Activated T-cell treated with anti-CD3 and anti-CD28 coated beads, Interleukin-2, amount 50 U/mL, for 24 hours (primary cell): ENCODE measurements around the gene HMCES.
"Not testable (repeated sequence)": the region's sequence is repeated elsewhere in the genome, so short reads cannot be mapped to it uniquely, and the experiment has no call there.

Source experiments
- DNase-seq: peaks from one replicate; pipeline ENCODE4 v3.0.0-alpha.2; 2020
- H3K27ac Mint-ChIP-seq: 2 replicates; pipeline ENCODE4 v1.8.0; 2020; ENCODE audit warnings: mild to moderate bottlenecking, mixed read lengths
- H3K27me3 Mint-ChIP-seq: 2 replicates; pipeline ENCODE4 v1.8.0; 2020; ENCODE audit warnings: mixed read lengths
- H3K36me3 Mint-ChIP-seq: 2 replicates; pipeline ENCODE4 v1.8.0; 2020; ENCODE audit warnings: low read depth, mixed read lengths
- H3K4me1 Mint-ChIP-seq: 2 replicates; pipeline ENCODE4 v1.8.0; 2020; ENCODE audit warnings: low read depth, mixed read lengths
- H3K4me3 Mint-ChIP-seq: 2 replicates; pipeline ENCODE4 v1.8.0; 2020; ENCODE audit warnings: mild to moderate bottlenecking, moderate library complexity, mixed read lengths
- H3K9me3 Mint-ChIP-seq: 2 replicates; pipeline ENCODE4 v1.8.0; 2020; ENCODE audit warnings: mixed read lengths

The HMCES gene

GRCh38 chr3:129336093-129336706 lies 57.5 kb downstream of the HMCES start:
- Mint-ChIP-seq H3K4me1 (no peaks in the 10 kb centered on the region), H3K9me3 (no peaks in the 10 kb centered on the region), H3K27me3 (no peaks in the 10 kb centered on the region), H3K27ac (no peak overlapping the region), H3K4me3 (no peak overlapping the region), H3K36me3 (no peaks in the 10 kb centered on the region)
- DNase-seq = no peak

- DNase-seq, H3K27me3 Mint-ChIP-seq: not testable (repeated sequence)
Measured at GRCh38 chr3:129337719-129338118, 59.0 kb downstream of the HMCES start.

GRCh38 chr3:129339186-129339585 lies 60.5 kb downstream of the HMCES start:
- DNase-seq, H3K36me3 Mint-ChIP-seq, H3K27ac Mint-ChIP-seq, H3K4me3 Mint-ChIP-seq, H3K9me3 Mint-ChIP-seq, H3K4me1 Mint-ChIP-seq: not testable (repeated sequence)
- H3K27me3 Mint-ChIP-seq = peaks cover 19% of the 10 kb centered on the region

More at GRCh38 chr3:129337719-129338118, 59.0 kb downstream of the HMCES start:
- H3K36me3 Mint-ChIP-seq, H3K9me3 Mint-ChIP-seq, H3K4me3 Mint-ChIP-seq, H3K4me1 Mint-ChIP-seq, H3K27ac Mint-ChIP-seq: not testable (repeated sequence)

- not testable (repeated sequence) for H3K36me3 Mint-ChIP-seq, H3K4me3 Mint-ChIP-seq, H3K4me1 Mint-ChIP-seq, H3K9me3 Mint-ChIP-seq, DNase-seq, H3K27ac Mint-ChIP-seq
- peaks cover 23% of the 10 kb centered on the region for H3K27me3 Mint-ChIP-seq
Measured at GRCh38 chr3:129339833-129340232, 61.2 kb downstream of the HMCES start.

- H3K27ac Mint-ChIP-seq = no peak overlapping the region
Measured at GRCh38 chr3:129341331-129342141, 62.9 kb downstream of the HMCES start.

GRCh38 chr3:129343643-129344360 lies 65.1 kb downstream of the HMCES start:
- Mint-ChIP-seq H3K27me3 (peaks cover 43% of the 10 kb centered on the region), H3K9me3 (no peaks in the 10 kb centered on the region), H3K4me1 (peaks cover 6% of the 10 kb centered on the region), H3K4me3 (no peak overlapping the region), H3K27ac (no peak overlapping the region), H3K36me3 (no peaks in the 10 kb centered on the region)
- DNase-seq = peak; percentile 48

More at GRCh38 chr3:129341331-129342141, 62.9 kb downstream of the HMCES start:
- Mint-ChIP-seq H3K27me3 (peaks cover 39% of the 10 kb centered on the region), H3K9me3 (no peaks in the 10 kb centered on the region), H3K4me1 (peaks cover 4% of the 10 kb centered on the region), H3K36me3 (no peaks in the 10 kb centered on the region), H3K4me3 (no peak overlapping the region)
- no peak for DNase-seq

GRCh38 chr3:129344540-129345220 lies 66.0 kb downstream of the HMCES start:
- H3K9me3 Mint-ChIP-seq = no peaks in the 10 kb centered on the region

GRCh38 chr3:129345281-129345680 lies 66.6 kb downstream of the HMCES start:
- H3K4me3 Mint-ChIP-seq = no peak overlapping the region
- H3K27me3 Mint-ChIP-seq = peaks cover 43% of the 10 kb centered on the region
- H3K9me3 Mint-ChIP-seq = no peaks in the 10 kb centered on the region
- peaks cover 6% of the 10 kb centered on the region for H3K4me1 Mint-ChIP-seq
- H3K36me3 Mint-ChIP-seq = no peaks in the 10 kb centered on the region
- no peak overlapping the region for H3K27ac Mint-ChIP-seq
- DNase-seq = no peak

More at GRCh38 chr3:129344540-129345220, 66.0 kb downstream of the HMCES start:
- Mint-ChIP-seq H3K27me3 (peaks cover 43% of the 10 kb centered on the region), H3K27ac (no peak overlapping the region), H3K36me3 (no peaks in the 10 kb centered on the region), H3K4me3 (no peak overlapping the region), H3K4me1 (peaks cover 6% of the 10 kb centered on the region)
- no peak for DNase-seq

- no peak for DNase-seq
- Mint-ChIP-seq H3K27ac (no peak overlapping the region), H3K9me3 (no peaks in the 10 kb centered on the region), H3K27me3 (peaks cover 43% of the 10 kb centered on the region), H3K4me1 (peaks cover 6% of the 10 kb centered on the region), H3K4me3 (no peak overlapping the region), H3K36me3 (no peaks in the 10 kb centered on the region)
Measured at GRCh38 chr3:129345971-129346370, 67.3 kb downstream of the HMCES start.

- Mint-ChIP-seq H3K27me3 (peaks cover 41% of the 10 kb centered on the region), H3K4me1 (peaks cover 6% of the 10 kb centered on the region), H3K4me3 (no peak overlapping the region), H3K9me3 (no peaks in the 10 kb centered on the region), H3K27ac (no peak overlapping the region), H3K36me3 (no peaks in the 10 kb centered on the region)
- DNase-seq = no peak
Measured at GRCh38 chr3:129346695-129347457, 68.2 kb downstream of the HMCES start.

GRCh38 chr3:129347458-129347845 lies 68.8 kb downstream of the HMCES start:
- H3K9me3 Mint-ChIP-seq = no peaks in the 10 kb centered on the region
- H3K27me3 Mint-ChIP-seq = peaks cover 38% of the 10 kb centered on the region

GRCh38 chr3:129348734-129349133 lies 70.1 kb downstream of the HMCES start:
- H3K36me3 Mint-ChIP-seq = no peaks in the 10 kb centered on the region
- DNase-seq = no peak
- H3K27ac Mint-ChIP-seq = no peak overlapping the region
- H3K4me1 Mint-ChIP-seq = peaks cover 2% of the 10 kb centered on the region
- H3K4me3 Mint-ChIP-seq = no peak overlapping the region
- H3K27me3 Mint-ChIP-seq = peaks cover 25% of the 10 kb centered on the region
- no peaks in the 10 kb centered on the region for H3K9me3 Mint-ChIP-seq

More at GRCh38 chr3:129347458-129347845, 68.8 kb downstream of the HMCES start:
- Mint-ChIP-seq H3K36me3 (no peaks in the 10 kb centered on the region), H3K4me1 (peaks cover 6% of the 10 kb centered on the region), H3K27ac (no peak overlapping the region), H3K4me3 (no peak overlapping the region)
- no peak for DNase-seq

GRCh38 chr3:129349169-129349568 lies 70.5 kb downstream of the HMCES start:
- not testable (repeated sequence) for H3K9me3 Mint-ChIP-seq, H3K4me3 Mint-ChIP-seq, H3K27ac Mint-ChIP-seq, H3K4me1 Mint-ChIP-seq, H3K36me3 Mint-ChIP-seq, DNase-seq
- peaks cover 24% of the 10 kb centered on the region for H3K27me3 Mint-ChIP-seq

- no peak overlapping the region for H3K4me3 Mint-ChIP-seq
- H3K27me3 Mint-ChIP-seq = peaks cover 20% of the 10 kb centered on the region
- H3K9me3 Mint-ChIP-seq = no peaks in the 10 kb centered on the region
- no peak overlapping the region for H3K27ac Mint-ChIP-seq
- no peak for DNase-seq
- H3K36me3 Mint-ChIP-seq = no peaks in the 10 kb centered on the region
- H3K4me1 Mint-ChIP-seq = peaks cover 2% of the 10 kb centered on the region
Measured at GRCh38 chr3:129349791-129350190, 71.1 kb downstream of the HMCES start.
